NCI-H510A (cell line): Measurements from ENCODE around the gene ETV5.
"Not testable (repeated sequence)": the region's sequence is repeated elsewhere in the genome, so short reads cannot be mapped to it uniquely, and the experiment has no call there.

Source experiments
- DNase-seq: peaks from one replicate; lab custom pipeline; 2025; lab: John Stamatoyannopoulos, UW

ETV5 gene

DNA sequence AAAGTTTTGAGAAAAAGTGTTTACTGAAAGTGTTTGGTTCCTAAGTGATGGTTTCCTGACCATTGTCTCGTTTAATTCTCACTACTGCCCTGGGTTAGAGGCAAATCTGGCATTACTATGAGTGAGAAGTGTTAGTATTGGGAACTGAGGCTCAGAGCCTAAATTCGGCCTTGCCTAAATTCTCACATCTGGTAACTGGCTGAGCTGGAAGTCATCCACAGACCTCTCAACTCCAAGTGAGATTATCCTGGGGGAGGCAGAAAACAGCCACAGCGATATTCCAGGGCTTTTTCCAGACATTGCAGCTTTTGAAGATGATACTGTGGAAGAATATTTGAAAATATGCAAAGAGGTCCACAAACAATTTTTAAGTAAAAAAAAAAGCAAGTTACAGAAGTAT lies 86.0 kb downstream of the ETV5 start:
- no peak for DNase-seq

DNA sequence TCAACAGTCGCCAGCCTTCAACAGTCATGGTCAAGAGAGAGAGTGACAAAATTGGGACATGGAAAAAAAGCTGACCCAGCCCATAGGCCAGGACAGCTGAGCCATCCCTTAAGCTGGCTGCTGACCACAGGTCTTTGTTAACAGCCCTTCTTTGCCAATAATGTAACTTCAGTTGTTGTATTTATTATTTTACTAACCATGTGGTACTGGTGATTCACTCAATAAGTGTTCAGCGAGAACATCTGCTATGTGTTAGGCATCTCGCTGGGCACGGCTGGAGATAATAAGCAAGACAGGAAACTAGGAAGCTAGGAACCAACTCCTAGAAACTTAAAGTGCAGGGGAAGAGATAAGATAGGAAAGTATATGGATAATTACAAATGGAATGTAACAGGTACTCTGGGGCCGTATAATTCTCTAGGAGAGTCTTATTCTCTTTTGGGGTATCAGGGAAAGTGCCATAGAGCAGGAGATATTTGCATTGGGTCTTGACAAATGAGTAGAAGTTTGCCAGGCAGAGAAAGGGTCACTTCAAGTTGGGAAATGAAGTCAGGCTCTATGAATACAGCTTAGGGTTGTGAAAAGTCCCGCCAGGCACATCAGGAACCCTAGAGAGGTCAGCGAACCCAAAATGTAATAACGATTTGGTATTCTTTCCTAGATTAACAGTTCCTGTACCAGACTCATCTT lies 87.1 kb downstream of the ETV5 start:
- DNase-seq, result no peak

- not testable (repeated sequence) for DNase-seq
These were observed 87.6 kb downstream of the ETV5 start for GRCh38 chr3:186021250-186021649.

- DNase-seq, result not testable (repeated sequence)
These were observed 89.6 kb downstream of the ETV5 start for GRCh38 chr3:186019288-186019687.

GRCh38 chr3:186014866-186015265 lies 94.0 kb downstream of the ETV5 start:
- no peak for DNase-seq

- no peak for DNase-seq
These were observed 95.6 kb downstream of the ETV5 start for GRCh38 chr3:186013312-186013711.

DNA sequence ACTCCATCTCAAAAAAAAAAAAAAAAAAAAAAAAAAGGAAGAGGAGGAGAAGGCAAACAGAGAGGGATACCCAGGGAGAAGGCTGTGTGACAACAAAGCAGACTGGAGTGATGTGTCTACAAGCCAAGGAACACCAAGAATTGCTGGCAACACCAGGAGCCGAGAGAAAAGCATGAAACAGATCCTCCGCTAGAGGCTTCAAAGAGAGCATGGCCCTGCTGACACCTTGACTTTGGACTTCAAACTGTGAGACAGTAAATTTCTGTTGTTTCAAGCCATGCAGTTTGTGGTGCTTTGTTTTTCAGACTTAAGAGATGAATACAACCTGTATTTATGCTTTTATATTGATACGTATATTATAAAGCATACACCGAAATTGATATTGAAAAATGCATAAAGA lies 96.8 kb downstream of the ETV5 start:
- DNase-seq, result no peak

GRCh38 chr3:186004671-186005070 lies 104.2 kb downstream of the ETV5 start:
- no peak for DNase-seq

GRCh38 chr3:186004209-186004608 lies 104.7 kb downstream of the ETV5 start:
- DNase-seq, result no peak

DNA sequence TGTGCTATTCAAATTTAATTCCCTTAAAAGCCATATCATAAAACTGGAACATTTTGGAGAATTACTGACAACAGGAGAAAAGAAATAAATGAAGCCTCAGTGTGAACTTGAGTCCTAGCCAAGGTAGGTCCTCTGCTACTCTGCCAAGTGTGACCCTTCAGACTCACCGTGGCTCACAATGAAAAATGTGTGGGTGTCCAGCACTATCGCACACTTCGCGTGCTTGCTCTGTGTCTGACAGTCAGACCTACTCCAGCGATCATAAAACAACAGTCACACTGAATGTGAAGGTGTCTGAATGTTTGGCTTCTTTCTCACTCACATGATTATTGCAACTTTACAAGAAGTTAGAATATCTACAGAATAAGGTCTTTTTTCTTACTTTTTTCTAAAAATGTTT lies 105.3 kb downstream of the ETV5 start:
- no peak for DNase-seq

DNA sequence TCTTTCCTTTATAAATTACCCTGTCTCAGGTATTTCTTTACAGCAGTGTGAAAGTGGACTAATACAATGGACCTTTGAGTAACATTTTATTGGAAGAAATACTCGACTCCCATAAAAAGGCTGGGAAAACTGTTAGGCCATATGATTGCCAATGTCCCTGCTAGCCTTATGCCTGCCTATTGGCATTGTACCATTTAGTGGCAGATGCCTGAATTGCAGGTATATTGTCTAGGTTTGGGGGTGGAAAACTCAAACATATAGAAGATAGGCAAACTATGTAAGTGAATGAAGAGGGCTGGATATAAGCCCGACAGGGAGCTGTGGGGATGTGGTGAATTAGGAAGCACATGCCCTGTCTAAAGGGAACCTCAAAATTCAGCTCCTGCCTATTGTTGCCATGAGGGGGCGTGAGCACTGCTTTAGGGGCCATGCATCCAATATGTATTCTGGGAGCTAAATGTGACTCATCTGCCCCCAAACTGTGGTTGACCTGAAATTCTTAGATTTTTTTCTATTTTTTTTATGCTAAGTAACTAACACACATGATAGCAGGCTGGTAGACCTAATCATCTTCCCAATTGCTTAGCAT lies 105.9 kb downstream of the ETV5 start:
- DNase-seq, result no peak

GRCh38 chr3:186001842-186002241 lies 107.0 kb downstream of the ETV5 start:
- no peak for DNase-seq

- no peak for DNase-seq
These were observed 109.7 kb downstream of the ETV5 start for GRCh38 chr3:185999221-185999620.

DNA sequence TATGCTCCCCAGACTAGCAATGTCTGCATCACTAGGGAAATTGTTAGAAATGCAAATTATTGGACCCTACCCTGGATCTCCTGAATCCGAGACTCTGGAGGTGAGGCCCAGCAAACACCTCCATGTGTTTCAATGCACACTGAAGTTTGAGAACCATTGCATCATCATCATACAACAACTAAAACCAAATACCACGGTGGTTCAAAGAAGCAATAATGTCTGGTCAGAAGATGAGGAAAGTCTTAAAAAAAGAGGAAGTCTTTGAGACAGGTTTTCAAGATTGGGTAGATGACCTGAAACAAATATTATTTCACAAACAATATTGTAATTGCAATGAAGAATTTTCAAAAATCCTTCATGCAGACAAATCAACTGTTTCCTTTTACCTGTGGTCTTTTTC lies 110.8 kb downstream of the ETV5 start:
- no peak for DNase-seq

- DNase-seq, result no peak
These were observed 111.8 kb downstream of the ETV5 start for GRCh38 chr3:185997130-185997529.
